Mesenteric fat pad (tissue), 1 donor: ENCODE measurements around the gene HSPA5. TPM values are rescaled to one million over a fixed set of nuclear protein-coding genes. Genes with fewer than 3 reads are reported as not detected.
"Not testable (repeated sequence)": the region's sequence is repeated elsewhere in the genome, so short reads cannot be mapped to it uniquely, and the experiment has no call there.

ENCODE experiments used
- DNase-seq: peaks from one replicate; pipeline ENCODE4 v3.0.0-alpha.2; 2020; ENCODE audit warnings: low spot score
- total RNA-seq: library from RNA; stranded (reverse); fragmentation: NEBNext Ultra II Directional; extraction: Animal tissue kit (Norgen Biotek cat#: 25700); gene quantifications from one replicate; pipeline ENCODE4 v1.2.1, GENCODE V29; 2021
- donor health status: DM: yes; HTN: yes; CAD: no.

The HSPA5 gene
- total RNA-seq, 1 donor from 2014 or later: 286 TPM

- no peak for DNase-seq
Observed at GRCh38 chr9:125243792-125244260, 2.7 kb upstream of the HSPA5 start.

GRCh38 chr9:125241863-125242739 is 958 bp upstream of the HSPA5 start:
- DNase-seq: no peak

GRCh38 chr9:125240649-125240999 is 519 bp downstream of the HSPA5 start:
- DNase-seq: peak; percentile 91

GRCh38 chr9:125239631-125240597 is 1.2 kb downstream of the HSPA5 start:
- no peak for DNase-seq

GRCh38 chr9:125238915-125239446 is 2.2 kb downstream of the HSPA5 start:
- no peak for DNase-seq

- DNase-seq: no peak
Observed at GRCh38 chr9:125238127-125238914, 2.8 kb downstream of the HSPA5 start.

GRCh38 chr9:125236520-125237159 is 4.5 kb downstream of the HSPA5 start:
- not testable (repeated sequence) for DNase-seq

- no peak for DNase-seq
Observed at GRCh38 chr9:125235804-125236519, 5.2 kb downstream of the HSPA5 start.

GRCh38 chr9:125234099-125234498 is 7.0 kb downstream of the HSPA5 start:
- not testable (repeated sequence) for DNase-seq

- no peak for DNase-seq
Observed at GRCh38 chr9:125233678-125234077, 7.5 kb downstream of the HSPA5 start.

- no peak for DNase-seq
Observed at GRCh38 chr9:125227761-125228160, 13.4 kb downstream of the HSPA5 start.

- not testable (repeated sequence) for DNase-seq
Observed at GRCh38 chr9:125224858-125225257, 16.3 kb downstream of the HSPA5 start.

GRCh38 chr9:125218621-125219020 is 22.5 kb downstream of the HSPA5 start:
- no peak for DNase-seq

GRCh38 chr9:125214186-125214585 is 27.0 kb downstream of the HSPA5 start:
- no peak for DNase-seq

GRCh38 chr9:125204477-125204876 is 36.7 kb downstream of the HSPA5 start:
- DNase-seq: no peak

- no peak for DNase-seq
Observed at GRCh38 chr9:125202846-125203618, 38.1 kb downstream of the HSPA5 start.

GRCh38 chr9:125200216-125201047 is 40.7 kb downstream of the HSPA5 start, which contains the start of gene RABEPK:
Gene RABEPK, plus strand, starts transcription at chr9:125200542. Its CDS starts 2,472 bp downstream, at chr9:125203014.
- peak; percentile 96 for DNase-seq

- not testable (repeated sequence) for DNase-seq
Observed at GRCh38 chr9:125195591-125195990, 45.6 kb downstream of the HSPA5 start.
